Neural cell (in vitro differentiated cells): ENCODE data around the gene FHIT. TPM values are rescaled to one million over a fixed set of nuclear protein-coding genes. Genes with fewer than 3 reads are reported as not detected.

Experiments
- H2AFZ ChIP-seq: fragments of 200-600, 300-800 bp; sonication (generic), shearing (Covaris generic); 2 replicates; pipeline ENCODE4 v1.6.0; 2014; ENCODE audit warnings: low read depth, mild to moderate bottlenecking, antibody characterized with exemption, low read length, moderate library complexity
- H3F3A ChIP-seq: fragments of 200-600 bp; shearing (Covaris generic); 2 replicates; pipeline ENCODE4 v1.6.1; 2016; ENCODE audit warnings: mild to moderate bottlenecking, moderate library complexity, mixed read lengths, antibody characterized with exemption, low read length; ENCODE audit not compliant: insufficient read depth, poor library complexity, severe bottlenecking
- H3K27ac ChIP-seq: fragments of 200-600, 300-800 bp; sonication (generic), shearing (Covaris generic); 2 replicates; pipeline ENCODE4 v1.5.1; 2014; ENCODE audit warnings: mild to moderate bottlenecking, low read length, moderate library complexity
- H3K27me3 ChIP-seq: fragments of 300-800, 200-600 bp; sonication (generic), shearing (Covaris generic); 2 replicates; pipeline ENCODE4 v1.6.0; 2014; ENCODE audit warnings: mild to moderate bottlenecking, low read depth, low read length, moderate library complexity; ENCODE audit not compliant: insufficient read depth
- H3K36me3 ChIP-seq: fragments of 300-800, 200-600 bp; sonication (generic), shearing (Covaris generic); 2 replicates; pipeline ENCODE4 v1.5.1; 2014; ENCODE audit warnings: mild to moderate bottlenecking, antibody characterized with exemption, low read length, moderate library complexity; ENCODE audit not compliant: insufficient read depth
- H3K4me2 ChIP-seq: fragments of 300-800, 200-600 bp; sonication (generic), shearing (Covaris generic); 2 replicates; pipeline ENCODE4 v1.6.0; 2014; ENCODE audit warnings: mild to moderate bottlenecking, low read length
- H3K4me3 ChIP-seq: fragments of 300-800, 200-600 bp; sonication (generic), shearing (Covaris generic); 2 replicates; pipeline ENCODE4 v1.5.1; 2014; ENCODE audit warnings: mild to moderate bottlenecking, low read length, moderate library complexity
- H3K79me2 ChIP-seq: fragments of 200-600 bp; shearing (Covaris generic); replicated peaks from 2 replicates; pipeline ENCODE4 v1.6.0; 2014; ENCODE audit warnings: mild to moderate bottlenecking, low read length, moderate library complexity; ENCODE audit not compliant: insufficient read depth
- H3K9ac ChIP-seq: fragments of 300-800, 200-600 bp; sonication (generic), shearing (Covaris generic); 2 replicates; pipeline ENCODE4 v1.6.1; 2016; ENCODE audit warnings: mild to moderate bottlenecking, low read length, mixed read lengths
- H3K9me2 ChIP-seq: fragments of 200-600 bp; shearing (Covaris generic); 2 replicates; pipeline ENCODE4 v1.6.1; 2016; ENCODE audit warnings: mild to moderate bottlenecking, low read length, mixed read lengths; ENCODE audit not compliant: insufficient read depth
- H3K9me3 ChIP-seq: fragments of 200-600, 300-800 bp; sonication (generic), shearing (Covaris generic); 2 replicates; pipeline ENCODE4 v1.6.1; 2016; ENCODE audit warnings: mild to moderate bottlenecking, mixed run types, low read length, moderate library complexity, mixed read lengths
- H4K20me1 ChIP-seq: fragments of 200-600 bp; shearing (Covaris generic); 2 replicates; pipeline ENCODE4 v1.6.1; 2016; ENCODE audit warnings: mild to moderate bottlenecking, mixed run types; ENCODE audit not compliant: insufficient read depth
- EP300 ChIP-seq: fragments of 450-650 bp; conservative IDR thresholded peaks from 2 replicates; pipeline ENCODE4 v1.6.1; 2014; ENCODE audit warnings: antibody characterized with exemption, mild to moderate bottlenecking, moderate library complexity; ENCODE audit not compliant: poor library complexity, severe bottlenecking
- EZH2 ChIP-seq: fragments of 200-600, 300-800 bp; shearing (Covaris generic), sonication (generic); IDR thresholded peaks from 2 replicates; pipeline ENCODE4 v1.6.1; 2014; ENCODE audit warnings: antibody characterized with exemption, low read length, borderline replicate concordance, mild to moderate bottlenecking; ENCODE audit not compliant: insufficient read depth, poor library complexity, severe bottlenecking
- MXI1 ChIP-seq: fragments of 450-650 bp; conservative IDR thresholded peaks from 2 replicates; pipeline ENCODE4 v1.6.1; 2014; ENCODE audit warnings: antibody characterized with exemption, mild to moderate bottlenecking; ENCODE audit not compliant: poor library complexity, severe bottlenecking
- POLR2AphosphoS5 ChIP-seq: IDR thresholded peaks from 2 replicates; pipeline ENCODE4 v1.6.1; 2012
- RAD21 ChIP-seq: fragments of 450-650 bp; conservative IDR thresholded peaks from 2 replicates; pipeline ENCODE4 v1.6.1; 2014; ENCODE audit warnings: antibody characterized with exemption, mild to moderate bottlenecking, moderate library complexity
- REST ChIP-seq: IDR thresholded peaks from 2 replicates; pipeline ENCODE4 v1.6.1; 2012; ENCODE audit warnings: borderline replicate concordance
- SMC3 ChIP-seq: fragments of 450-650 bp; conservative IDR thresholded peaks from 2 replicates; pipeline ENCODE4 v1.6.1; 2014; ENCODE audit warnings: antibody characterized with exemption, mild to moderate bottlenecking, moderate library complexity; ENCODE audit not compliant: poor library complexity
- TAF1 ChIP-seq: IDR thresholded peaks from 2 replicates; pipeline ENCODE4 v1.6.1; 2012; ENCODE audit warnings: low read depth
- polyA plus RNA-seq: library from polyadenylated mRNA; depleted of rRNA; stranded (reverse); fragments of >200 nt; gene quantifications from 2 replicates; pipeline ENCODE4 v1.2.3, GENCODE V29; 2014
- TF ChIP-seq, protein P1 (sequence below): fragments of 450-650 bp; IDR thresholded peaks from 2 replicates; pipeline ENCODE4 v1.5.1; 2014; ENCODE audit warnings: antibody characterized with exemption, mild to moderate bottlenecking, moderate library complexity; ENCODE audit not compliant: poor library complexity, severe bottlenecking

The FHIT gene
- polyA plus RNA-seq, 1 donor from 2014 or later, result not detected

DNA sequence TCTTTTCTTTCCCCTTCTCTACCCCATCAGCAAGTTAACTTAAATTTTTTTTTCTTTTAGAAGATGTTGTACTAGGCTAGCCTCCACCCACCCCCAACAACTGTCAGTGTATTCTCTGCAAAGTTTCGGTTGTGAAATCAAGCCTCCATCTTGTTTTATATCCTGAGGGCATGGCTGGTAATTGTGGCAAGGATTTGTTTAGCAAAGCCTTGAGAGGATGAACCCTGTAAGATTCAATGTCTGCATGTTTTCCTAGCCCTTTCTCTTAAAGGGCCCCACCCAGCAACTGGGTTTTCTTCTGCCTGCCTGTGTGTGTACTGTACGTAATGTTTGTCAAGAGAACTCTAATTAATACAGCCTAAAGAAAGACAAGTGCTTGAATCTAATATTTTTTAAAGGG is 475.3 kb downstream of the FHIT start:
- no peaks in the 10 kb centered on the region for H3K79me2 ChIP-seq
- H4K20me1 ChIP-seq, result no peaks in the 10 kb centered on the region
- no peak overlapping the region for H3K4me3 ChIP-seq
- no peak overlapping the region for H3K27ac ChIP-seq
- H3K9me2 ChIP-seq, result no peaks in the 10 kb centered on the region
- H3K9ac ChIP-seq, result no peak overlapping the region
- H3K4me2 ChIP-seq, result no peak overlapping the region
- H2AFZ ChIP-seq, result no peak overlapping the region
- TF ChIP-seq MXI1, result no peak
- no peak for TF ChIP-seq EZH2
- TF ChIP-seq TAF1, result no peak
- no peak for TF ChIP-seq REST
- no peak for TF ChIP-seq SMC3
- no peak for TF ChIP-seq RAD21
- TF ChIP-seq, protein P1, sequence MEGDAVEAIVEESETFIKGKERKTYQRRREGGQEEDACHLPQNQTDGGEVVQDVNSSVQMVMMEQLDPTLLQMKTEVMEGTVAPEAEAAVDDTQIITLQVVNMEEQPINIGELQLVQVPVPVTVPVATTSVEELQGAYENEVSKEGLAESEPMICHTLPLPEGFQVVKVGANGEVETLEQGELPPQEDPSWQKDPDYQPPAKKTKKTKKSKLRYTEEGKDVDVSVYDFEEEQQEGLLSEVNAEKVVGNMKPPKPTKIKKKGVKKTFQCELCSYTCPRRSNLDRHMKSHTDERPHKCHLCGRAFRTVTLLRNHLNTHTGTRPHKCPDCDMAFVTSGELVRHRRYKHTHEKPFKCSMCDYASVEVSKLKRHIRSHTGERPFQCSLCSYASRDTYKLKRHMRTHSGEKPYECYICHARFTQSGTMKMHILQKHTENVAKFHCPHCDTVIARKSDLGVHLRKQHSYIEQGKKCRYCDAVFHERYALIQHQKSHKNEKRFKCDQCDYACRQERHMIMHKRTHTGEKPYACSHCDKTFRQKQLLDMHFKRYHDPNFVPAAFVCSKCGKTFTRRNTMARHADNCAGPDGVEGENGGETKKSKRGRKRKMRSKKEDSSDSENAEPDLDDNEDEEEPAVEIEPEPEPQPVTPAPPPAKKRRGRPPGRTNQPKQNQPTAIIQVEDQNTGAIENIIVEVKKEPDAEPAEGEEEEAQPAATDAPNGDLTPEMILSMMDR, result no peak
- no peak for TF ChIP-seq EP300
- no peak for TF ChIP-seq POLR2AphosphoS5
- no peaks in the 10 kb centered on the region for H3K36me3 ChIP-seq
- peaks cover 6% of the 10 kb centered on the region for H3K9me3 ChIP-seq
- no peaks in the 10 kb centered on the region for H3F3A ChIP-seq
- H3K27me3 ChIP-seq, result no peaks in the 10 kb centered on the region

DNA sequence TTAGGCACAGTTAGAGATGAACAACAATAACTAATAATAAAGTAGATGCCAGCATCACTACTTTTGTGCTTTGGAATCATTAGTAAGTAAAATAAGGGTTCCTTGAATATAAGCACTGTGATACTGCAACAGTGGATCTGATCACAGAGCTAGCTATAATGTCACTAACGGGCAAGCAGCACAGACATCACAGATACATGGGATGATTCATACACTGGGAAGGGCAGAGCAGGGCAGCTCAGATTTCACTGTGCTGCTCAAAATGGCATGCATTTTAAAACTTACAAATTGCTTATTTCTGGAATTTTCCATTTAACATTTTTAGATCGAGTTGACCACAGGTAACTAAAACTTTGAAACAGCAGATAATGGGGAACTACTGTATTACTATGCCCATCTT is 476.6 kb downstream of the FHIT start:
- no peaks in the 10 kb centered on the region for H3F3A ChIP-seq
- H3K9me3 ChIP-seq, result peaks cover 2% of the 10 kb centered on the region
- H3K27ac ChIP-seq, result no peak overlapping the region
- no peaks in the 10 kb centered on the region for H3K27me3 ChIP-seq
- no peak overlapping the region for H2AFZ ChIP-seq
- H3K79me2 ChIP-seq, result no peaks in the 10 kb centered on the region
- H3K36me3 ChIP-seq, result no peaks in the 10 kb centered on the region
- no peak overlapping the region for H3K9ac ChIP-seq
- H3K4me2 ChIP-seq, result no peak overlapping the region
- no peaks in the 10 kb centered on the region for H4K20me1 ChIP-seq
- no peaks in the 10 kb centered on the region for H3K9me2 ChIP-seq
- no peak for TF ChIP-seq MXI1
- no peak overlapping the region for H3K4me3 ChIP-seq

DNA sequence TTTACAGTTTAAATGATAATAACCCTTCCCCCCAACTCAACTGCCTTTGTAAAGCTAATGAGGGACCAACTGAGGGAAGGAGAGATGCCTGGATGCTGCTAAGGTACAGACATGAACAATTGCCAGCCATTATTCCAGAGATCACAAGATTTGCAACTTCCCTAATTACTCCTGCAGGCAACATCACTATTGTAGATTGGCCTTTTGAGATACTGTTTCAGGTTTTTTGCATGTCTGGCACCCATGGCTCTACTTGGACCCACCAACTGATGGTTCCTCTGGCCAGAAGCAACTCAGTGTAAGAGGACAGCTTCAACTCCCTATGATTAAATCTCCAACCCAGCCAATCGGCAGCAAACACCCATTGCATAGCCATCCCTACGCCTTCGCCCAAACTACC is 478.7 kb downstream of the FHIT start:
- no peak overlapping the region for H3K27ac ChIP-seq
- H3K27me3 ChIP-seq, result no peaks in the 10 kb centered on the region
- H2AFZ ChIP-seq, result no peak overlapping the region
- no peak overlapping the region for H3K4me2 ChIP-seq
- H4K20me1 ChIP-seq, result no peaks in the 10 kb centered on the region
- H3K36me3 ChIP-seq, result no peaks in the 10 kb centered on the region
- TF ChIP-seq POLR2AphosphoS5 (no peak), RAD21 (no peak), REST (no peak), MXI1 (no peak), EP300 (no peak), EZH2 (no peak), SMC3 (no peak), TAF1 (no peak)
- TF ChIP-seq, protein P1, result no peak
- no peak overlapping the region for H3K4me3 ChIP-seq
- H3K9ac ChIP-seq, result no peak overlapping the region
- no peaks in the 10 kb centered on the region for H3F3A ChIP-seq
- H3K9me2 ChIP-seq, result no peaks in the 10 kb centered on the region
- peaks cover 2% of the 10 kb centered on the region for H3K9me3 ChIP-seq
- H3K79me2 ChIP-seq, result no peaks in the 10 kb centered on the region
